BLaER1 (cell line): Measurements from ENCODE around the gene F13A1.

Source experiments
- H3K27ac ChIP-seq: shearing (Covaris generic); formaldehyde crosslinking; 2 replicates; pipeline ENCODE4 v1.8.1; 2022
- H3K27me3 ChIP-seq: shearing (Covaris generic); formaldehyde crosslinking; 2 replicates; pipeline ENCODE4 v1.8.1; 2022
- H3K36me3 ChIP-seq: shearing (Covaris generic); formaldehyde crosslinking; 2 replicates; pipeline ENCODE4 v1.8.1; 2022
- H3K4me1 ChIP-seq: shearing (Covaris generic); formaldehyde crosslinking; 2 replicates; pipeline ENCODE4 v1.8.1; 2022
- H3K4me2 ChIP-seq: shearing (Covaris generic); formaldehyde crosslinking; 2 replicates; pipeline ENCODE4 v1.8.1; 2022
- H3K4me3 ChIP-seq: shearing (Covaris generic); formaldehyde crosslinking; 2 replicates; pipeline ENCODE4 v1.8.1; 2022
- H3K9ac ChIP-seq: shearing (Covaris generic); formaldehyde crosslinking; 2 replicates; pipeline ENCODE4 v1.8.1; 2022
- H3K9me3 ChIP-seq: shearing (Covaris generic); formaldehyde crosslinking; 2 replicates; pipeline ENCODE4 v1.8.1; 2022
- H4K20me1 ChIP-seq: shearing (Covaris generic); formaldehyde crosslinking; 2 replicates; pipeline ENCODE4 v1.8.1; 2022
- Cebpa-rat ChIP-seq: shearing (Covaris generic); IDR thresholded peaks from 2 replicates; pipeline ENCODE4 v1.8.1; 2022

F13A1 gene

DNA sequence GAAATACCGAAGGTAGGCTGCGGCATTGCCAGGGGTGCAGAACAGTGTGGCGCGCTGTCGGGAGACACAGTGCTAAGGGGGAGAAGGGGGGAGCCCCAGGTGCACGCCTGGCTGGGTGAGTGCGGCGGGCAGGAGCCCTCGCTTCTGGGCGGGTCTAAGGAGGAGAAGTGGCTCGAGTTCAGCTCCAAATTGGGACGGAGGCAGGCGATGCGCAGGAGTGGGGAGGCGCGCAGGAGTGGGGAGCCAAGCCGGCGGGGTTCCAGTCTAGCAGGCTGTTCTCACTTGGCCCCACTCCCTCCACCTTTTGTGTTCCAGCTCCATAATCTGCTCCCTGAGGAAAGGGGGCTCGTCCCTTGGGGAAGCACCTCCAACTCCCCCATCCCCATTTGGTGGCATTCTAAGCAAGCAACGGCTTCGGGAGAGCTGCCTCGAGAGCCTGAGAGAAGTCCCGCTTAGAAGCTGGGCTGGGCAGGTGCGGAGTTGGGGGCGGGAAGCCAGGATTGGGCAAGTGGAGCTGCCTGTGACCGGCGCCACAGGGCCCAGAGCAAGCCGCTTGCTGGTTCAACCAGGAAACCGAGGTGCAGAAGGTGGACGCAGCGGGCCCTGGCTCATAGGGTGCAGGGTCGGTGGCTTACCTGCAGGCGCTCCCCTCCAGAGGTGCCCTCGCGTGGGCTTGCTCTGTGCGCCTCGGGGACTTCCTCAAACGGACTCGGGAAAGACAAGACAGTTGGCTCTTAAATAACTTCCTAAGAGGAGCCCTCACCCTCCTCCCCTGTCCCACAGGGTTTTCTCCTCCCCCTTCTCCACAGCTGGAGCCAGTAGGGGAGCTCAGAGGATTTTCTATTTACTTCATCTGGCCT is at the start of gene F13A1:
Gene F13A1, minus strand, starts transcription at position 711 of the 860 bp plus-strand sequence. CDS start 1,998 bp downstream, outside the sequence.
- no peaks in the 10 kb centered on the region for H3K36me3 ChIP-seq
- peak within 1 kb of the TSS; percentile 57 for H3K4me3 ChIP-seq
- no peak for TF ChIP-seq Cebpa-rat
- peaks cover 65% of the 10 kb centered on the region for H3K27me3 ChIP-seq
- H3K4me2 ChIP-seq = peak within 1 kb of the TSS; percentile 81
- peaks cover 7% of the 10 kb centered on the region; the same call in 1 of the 2 replicates for H3K9me3 ChIP-seq
- H3K27ac ChIP-seq = no peak within 1 kb of the TSS
- peaks cover 19% of the 10 kb centered on the region for H3K4me1 ChIP-seq
- H3K9ac ChIP-seq = no peak within 1 kb of the TSS
- H4K20me1 ChIP-seq = peaks cover 14% of the 10 kb centered on the region; the same call in 1 of the 2 replicates

DNA sequence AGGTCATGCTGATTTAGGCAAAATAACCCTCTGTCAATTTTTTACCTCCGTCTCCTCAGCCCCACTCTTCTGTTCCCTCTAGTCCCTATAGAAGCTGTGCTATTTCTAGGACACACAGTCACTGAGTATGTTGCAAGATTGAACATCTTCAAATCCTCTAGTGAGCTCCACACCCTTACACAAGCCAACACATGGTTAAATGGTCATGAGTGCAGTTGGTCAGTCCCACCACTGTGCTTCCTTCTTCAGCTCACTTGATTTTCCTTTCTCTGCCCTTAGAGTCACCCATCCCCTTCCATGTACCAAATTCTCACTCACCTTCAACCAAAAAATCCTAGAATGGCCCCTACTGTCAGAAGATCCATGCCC is 48.2 kb upstream of the F13A1 start:
- Histone ChIP-seq H3K36me3 (no peaks in the 10 kb centered on the region), H3K9ac (no peak overlapping the region), H3K4me1 (no peaks in the 10 kb centered on the region), H3K27me3 (no peaks in the 10 kb centered on the region), H3K4me2 (no peak overlapping the region), H3K4me3 (no peak overlapping the region), H4K20me1 (no peaks in the 10 kb centered on the region), H3K9me3 (peaks cover under 1% of the 10 kb centered on the region; the same call in 1 of the 2 replicates), H3K27ac (no peak overlapping the region)
- TF ChIP-seq Cebpa-rat = no peak

DNA sequence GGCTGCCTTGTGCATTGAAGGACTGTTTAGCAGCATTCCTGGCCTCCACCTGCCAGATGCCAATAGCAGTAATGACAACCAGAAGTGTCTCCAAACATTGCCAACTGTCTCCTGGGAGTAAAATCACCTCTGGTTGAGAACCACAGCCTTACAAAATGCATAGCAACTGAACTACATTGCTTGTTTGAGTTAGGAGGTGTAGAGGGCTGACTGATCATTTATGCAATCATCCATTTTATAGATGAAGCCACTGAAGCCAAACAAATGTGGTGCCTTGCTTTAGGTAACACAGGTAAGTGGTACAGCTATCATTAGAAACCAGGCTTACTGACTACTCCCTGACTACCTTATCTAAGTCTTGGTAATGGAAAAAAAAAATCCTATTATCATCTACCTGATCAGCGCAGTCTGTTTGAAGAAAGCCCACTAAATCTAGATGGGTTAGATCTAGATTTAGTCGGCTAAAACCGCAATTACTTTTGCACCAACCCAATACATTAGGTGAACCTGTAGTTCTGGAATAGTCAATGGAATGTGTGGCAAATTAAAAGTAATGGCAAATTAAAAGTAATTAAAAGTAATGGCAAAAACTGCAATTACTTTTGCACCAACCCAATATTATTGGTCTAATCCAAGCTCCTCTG is 47.7 kb upstream of the F13A1 start:
- Histone ChIP-seq H3K9me3 (no peaks in the 10 kb centered on the region), H4K20me1 (no peaks in the 10 kb centered on the region), H3K27ac (no peak overlapping the region), H3K27me3 (no peaks in the 10 kb centered on the region), H3K36me3 (no peaks in the 10 kb centered on the region), H3K4me1 (no peaks in the 10 kb centered on the region), H3K9ac (no peak overlapping the region), H3K4me2 (no peak overlapping the region), H3K4me3 (no peak overlapping the region)
- TF ChIP-seq Cebpa-rat = no peak

DNA sequence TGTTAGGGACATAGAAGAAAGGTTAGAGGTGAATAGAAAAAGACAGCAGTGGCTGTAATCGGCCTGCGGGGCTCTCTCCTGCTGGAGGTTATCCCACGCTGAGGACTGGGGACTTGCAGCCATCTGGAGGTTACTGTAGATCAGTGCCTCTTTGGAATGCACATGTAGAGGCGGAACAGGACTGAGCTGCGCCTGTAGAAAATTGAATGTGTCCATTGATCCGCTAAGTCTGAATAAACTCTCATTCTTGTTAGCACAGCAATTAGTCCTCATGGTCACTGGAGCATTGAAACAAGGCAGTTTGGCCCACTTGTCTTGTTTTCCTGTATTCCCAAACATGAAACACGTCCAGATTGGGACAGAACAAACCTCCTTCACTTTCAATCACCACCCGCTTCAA is 46.3 kb upstream of the F13A1 start:
- Histone ChIP-seq H3K9ac (no peak overlapping the region), H3K4me2 (no peak overlapping the region), H3K36me3 (no peaks in the 10 kb centered on the region), H3K4me1 (peaks cover 6% of the 10 kb centered on the region), H3K27ac (no peak overlapping the region), H3K9me3 (no peaks in the 10 kb centered on the region), H3K27me3 (no peaks in the 10 kb centered on the region), H4K20me1 (no peaks in the 10 kb centered on the region), H3K4me3 (no peak overlapping the region)
- no peak for TF ChIP-seq Cebpa-rat

DNA sequence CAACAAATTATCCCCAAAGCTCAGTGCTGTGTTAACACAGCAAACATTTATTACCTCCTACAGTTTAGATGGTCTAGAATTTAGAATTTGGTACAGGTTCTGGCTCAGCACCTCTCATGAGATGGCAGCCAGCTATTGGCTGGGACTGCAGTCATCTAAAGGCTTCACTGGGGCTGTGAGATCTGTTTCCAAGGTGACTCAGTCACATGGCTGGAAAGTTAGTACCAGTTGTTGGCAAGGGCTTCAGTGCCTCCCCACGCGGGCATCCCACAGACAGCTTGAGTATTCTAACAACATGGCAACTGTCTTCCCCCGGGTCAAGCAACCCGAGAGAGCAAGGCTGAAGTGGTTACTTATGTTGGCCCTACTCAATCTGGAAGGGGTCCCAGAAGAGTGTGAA is 44.8 kb upstream of the F13A1 start:
- no peaks in the 10 kb centered on the region for H3K36me3 ChIP-seq
- H3K4me3 ChIP-seq = no peak overlapping the region
- TF ChIP-seq Cebpa-rat = no peak
- no peak overlapping the region for H3K9ac ChIP-seq
- H4K20me1 ChIP-seq = no peaks in the 10 kb centered on the region
- H3K4me1 ChIP-seq = peaks cover 8% of the 10 kb centered on the region
- H3K4me2 ChIP-seq = no peak overlapping the region
- no peaks in the 10 kb centered on the region for H3K9me3 ChIP-seq
- no peak overlapping the region for H3K27ac ChIP-seq
- H3K27me3 ChIP-seq = no peaks in the 10 kb centered on the region

DNA sequence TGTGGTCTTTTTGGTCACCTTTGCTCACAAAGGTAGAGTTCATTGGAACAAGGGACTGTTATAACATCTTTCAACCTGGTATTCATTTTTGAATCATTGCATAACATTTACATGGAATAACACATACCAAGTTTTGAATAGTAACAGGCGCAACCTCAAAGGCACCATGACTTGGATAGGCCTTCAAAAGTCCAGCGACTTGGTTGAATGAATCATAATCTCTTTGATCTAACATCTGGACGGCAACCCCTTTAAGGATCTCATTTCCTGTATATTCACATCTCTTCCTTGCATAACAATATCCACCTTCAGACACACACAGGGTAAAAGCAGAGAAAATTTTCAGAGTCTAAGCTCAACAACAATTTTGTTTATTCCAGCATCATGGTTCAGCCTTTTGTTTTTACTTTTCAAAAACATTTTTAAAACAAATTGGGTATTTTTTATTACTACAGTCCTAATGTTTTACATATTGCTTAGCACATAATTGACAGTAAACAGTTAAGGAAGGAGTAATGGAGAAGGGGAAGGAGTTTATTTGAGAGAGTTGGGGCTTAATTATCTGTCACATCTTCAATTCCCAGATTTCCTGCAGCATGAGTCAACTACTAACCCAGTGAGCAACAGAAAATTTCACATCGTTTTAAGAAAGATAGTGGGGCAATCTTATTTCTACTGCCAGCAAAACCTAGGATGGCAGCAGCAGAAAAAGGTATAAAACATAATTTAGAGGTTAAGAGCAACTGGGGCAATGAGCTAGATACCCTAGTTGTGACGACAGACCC is 41.8 kb upstream of the F13A1 start:
- Histone ChIP-seq H3K27ac (no peak overlapping the region), H3K9me3 (no peaks in the 10 kb centered on the region), H3K4me1 (peaks cover 8% of the 10 kb centered on the region), H4K20me1 (no peaks in the 10 kb centered on the region), H3K4me3 (no peak overlapping the region), H3K36me3 (no peaks in the 10 kb centered on the region), H3K4me2 (peak overlapping the region; percentile 37), H3K27me3 (no peaks in the 10 kb centered on the region), H3K9ac (no peak overlapping the region)
- no peak for TF ChIP-seq Cebpa-rat

DNA sequence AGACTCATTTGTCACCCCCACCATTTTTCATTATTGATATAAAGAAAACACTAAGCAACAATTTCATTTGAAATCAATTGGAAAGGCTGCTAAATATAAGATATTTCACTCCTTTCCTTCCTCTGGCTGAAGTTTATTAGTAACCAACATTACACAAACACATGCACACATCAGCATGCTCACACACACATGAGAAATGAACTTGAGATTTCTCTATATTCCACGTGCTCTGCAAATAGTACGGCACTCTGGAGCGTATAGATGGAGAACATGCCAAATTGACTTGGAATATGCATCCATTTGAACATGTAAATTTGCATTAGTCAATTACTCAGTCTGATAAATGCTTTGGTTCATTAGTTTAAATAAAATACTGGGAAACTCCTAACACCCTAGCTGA is 37.1 kb upstream of the F13A1 start:
- Histone ChIP-seq H3K4me1 (peaks cover 8% of the 10 kb centered on the region), H3K4me2 (no peak overlapping the region), H3K9ac (no peak overlapping the region), H3K9me3 (no peaks in the 10 kb centered on the region), H3K4me3 (no peak overlapping the region), H4K20me1 (no peaks in the 10 kb centered on the region), H3K27me3 (no peaks in the 10 kb centered on the region), H3K27ac (no peak overlapping the region), H3K36me3 (no peaks in the 10 kb centered on the region)
- TF ChIP-seq Cebpa-rat = no peak

DNA sequence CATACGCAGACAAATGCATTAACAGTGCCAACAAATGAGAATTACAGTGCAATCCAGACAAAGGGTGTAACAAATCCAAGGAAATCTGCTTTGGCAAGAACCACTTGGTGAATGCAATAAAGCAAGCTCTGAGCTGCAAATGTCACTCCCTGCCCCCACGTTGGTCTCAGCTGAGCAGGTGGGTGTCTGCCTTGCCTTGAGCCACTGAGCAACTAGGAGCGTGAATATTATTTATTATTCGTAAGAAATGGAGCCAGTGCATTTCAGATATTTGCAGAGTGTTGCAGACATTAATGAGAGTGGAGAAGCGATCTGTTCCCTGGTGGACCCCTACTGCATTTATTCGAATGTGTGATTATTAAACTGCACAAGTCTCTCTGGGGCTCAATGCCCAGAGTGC is 36.6 kb upstream of the F13A1 start:
- Histone ChIP-seq H3K4me3 (no peak overlapping the region), H3K36me3 (no peaks in the 10 kb centered on the region), H3K9me3 (no peaks in the 10 kb centered on the region), H3K27ac (no peak overlapping the region), H3K4me1 (peaks cover 4% of the 10 kb centered on the region), H3K9ac (no peak overlapping the region), H4K20me1 (no peaks in the 10 kb centered on the region), H3K4me2 (no peak overlapping the region), H3K27me3 (no peaks in the 10 kb centered on the region)
- no peak for TF ChIP-seq Cebpa-rat

DNA sequence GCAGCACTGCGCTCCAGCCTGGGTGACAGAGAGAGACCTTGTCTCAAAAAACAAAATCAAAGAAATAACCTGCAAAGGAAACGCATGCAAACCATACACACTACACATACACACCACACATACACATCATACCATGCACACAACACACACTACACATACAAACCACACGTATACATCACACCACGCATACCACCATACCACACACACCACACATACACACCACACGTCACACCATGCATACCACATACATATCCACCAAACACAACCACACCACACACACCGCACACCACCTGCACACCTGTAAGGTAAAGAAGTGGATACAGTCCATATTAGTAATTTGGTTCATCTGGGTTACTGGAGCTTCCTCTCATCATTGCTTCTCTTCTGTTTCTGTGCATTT is 32.3 kb upstream of the F13A1 start:
- Histone ChIP-seq H3K27ac (no peak overlapping the region), H3K4me1 (0 out of 2 replicates have a peak, but pooled peaks cover 5% of the 10 kb centered on the region), H3K9ac (no peak overlapping the region), H3K36me3 (no peaks in the 10 kb centered on the region), H3K4me2 (no peak overlapping the region), H3K4me3 (no peak overlapping the region), H3K9me3 (no peaks in the 10 kb centered on the region), H4K20me1 (no peaks in the 10 kb centered on the region), H3K27me3 (no peaks in the 10 kb centered on the region)
- no peak for TF ChIP-seq Cebpa-rat

DNA sequence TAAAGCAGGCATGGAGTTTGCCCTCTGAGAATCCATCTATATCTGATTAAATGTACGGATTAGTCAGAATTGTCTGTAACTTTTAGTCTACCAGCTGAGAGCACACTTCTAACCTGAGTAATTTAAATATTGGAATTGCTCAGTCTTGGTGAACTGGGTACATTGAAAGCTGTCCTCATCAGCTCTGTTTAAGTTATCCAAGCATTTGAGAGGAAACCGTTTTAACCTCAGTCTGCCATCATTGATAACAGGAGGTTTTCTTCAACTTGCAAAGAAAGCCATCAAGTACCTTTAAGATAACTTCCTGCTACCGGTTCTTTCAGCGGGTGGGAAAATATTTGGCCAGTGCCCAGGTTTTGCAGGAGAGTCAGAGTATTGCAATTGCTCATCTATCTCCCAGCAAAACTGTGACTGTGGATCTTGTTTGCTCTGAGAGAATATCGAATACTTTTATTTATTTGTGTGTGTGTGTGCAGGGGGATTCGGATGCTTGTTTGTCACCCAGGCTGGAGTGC is 31.1 kb upstream of the F13A1 start:
- no peak overlapping the region for H3K27ac ChIP-seq
- no peak for TF ChIP-seq Cebpa-rat
- no peaks in the 10 kb centered on the region for H3K9me3 ChIP-seq
- no peak overlapping the region for H3K4me2 ChIP-seq
- no peak overlapping the region for H3K9ac ChIP-seq
- H3K4me3 ChIP-seq = no peak overlapping the region
- no peaks in the 10 kb centered on the region for H3K36me3 ChIP-seq
- 0 out of 2 replicates have a peak, but pooled peaks cover 5% of the 10 kb centered on the region for H3K4me1 ChIP-seq
- H3K27me3 ChIP-seq = no peaks in the 10 kb centered on the region
- H4K20me1 ChIP-seq = no peaks in the 10 kb centered on the region
